K562 (cell line): Measurements from ENCODE around the gene KCND1. TPM values are rescaled to one million over a fixed set of nuclear protein-coding genes. Genes with fewer than 3 reads are reported as not detected.

Source experiments
- CBFA2T3 ChIP-seq: fragments of 450-650 bp; IDR thresholded peaks from 2 replicates; pipeline ENCODE4 v1.6.1; 2017
- NFIC ChIP-seq: fragments of 450-650 bp; IDR thresholded peaks from 2 replicates; pipeline ENCODE4 v1.6.1; 2017; ENCODE audit warnings: mild to moderate bottlenecking, inconsistent platforms
- RB1 ChIP-seq: fragments of 450-650 bp; IDR thresholded peaks from 2 replicates; pipeline ENCODE4 v1.6.1; 2017; ENCODE audit warnings: low read depth, mild to moderate bottlenecking
- RCOR1 ChIP-seq, 2 experiments: IDR thresholded peaks; 2 replicates each; pipeline ENCODE4 v1.6.1; 2012; ENCODE audit warnings: low read depth in 2 of 2, low read length in 2 of 2, borderline replicate concordance in 1 of 2, improper control_type of control experiment in 1 of 2
- SMC3 ChIP-seq: conservative IDR thresholded peaks from 2 replicates; pipeline ENCODE4 v1.6.1; 2011; ENCODE audit warnings: low read depth, low read length, improper control_type of control experiment; ENCODE audit not compliant: insufficient read depth
- TRIM24 ChIP-seq, 2 experiments: fragments of 450-650 bp; IDR thresholded peaks; 2 replicates each; pipeline ENCODE4 v1.6.1; 2016
- ZNF263 ChIP-seq: sonication (generic); formaldehyde crosslinking; IDR thresholded peaks from 2 replicates; pipeline ENCODE4 v1.8.0; 2022; ENCODE audit warnings: mild to moderate bottlenecking, missing genetic modification reagents, borderline replicate concordance
- polyA plus RNA-seq, 8 experiments: library from polyadenylated mRNA; depleted of rRNA in 4 of 8; stranded (reverse) in 5 of 8; unstranded in 3 of 8; fragments of >200 nt; fragmentation: Nextera tagmentation in 2 of 8; fragmentation: Illumina TruSeq in 1 of 8; extraction: Ambion mirVana in 2 of 8; extraction: Trizol in 1 of 8; gene quantifications; 2 replicates each; pipeline versions ENCODE4 v1.2.1 to v1.2.3, GENCODE V29; 2011 to 2014; ENCODE audit warnings: inconsistent platforms in 1 of 8, missing spikeins in 1 of 8
- total RNA-seq, 7 experiments: library from RNA; depleted of rRNA in 6 of 7; stranded (reverse); fragments of >200 nt in 6 of 7; fragmentation: Illumina TruSeq in 2 of 7; extraction: Trizol in 2 of 7; gene quantifications; 2 replicates each; pipeline versions ENCODE4 v1.2.1 to v1.2.3, GENCODE V29; 2011 to 2021; ENCODE audit warnings: low replicate concordance in 1 of 7
- TF ChIP-seq, protein P1 (sequence below), 2 experiments: IDR thresholded peaks in 1 of 2; conservative IDR thresholded peaks in 1 of 2; 2 replicates each; pipeline ENCODE4 v1.6.1; 2016; ENCODE audit warnings: low read depth in 2 of 2, mild to moderate bottlenecking in 1 of 2, missing compliant biosample characterization in 1 of 2, missing genetic modification characterization in 1 of 2, moderate library complexity in 1 of 2

The KCND1 gene
- total and polyA plus RNA-seq, 9 of the 15 experiments (the other 6 are each of a cell fraction or from before 2014, with no cell fraction given) = 0.06 to 0.83 (median 0.39) TPM; not detected in 1

GRCh38 chrX:48972220-48973164, 848 bp upstream of the KCND1 start (continued):
- TF ChIP-seq, protein P1, sequence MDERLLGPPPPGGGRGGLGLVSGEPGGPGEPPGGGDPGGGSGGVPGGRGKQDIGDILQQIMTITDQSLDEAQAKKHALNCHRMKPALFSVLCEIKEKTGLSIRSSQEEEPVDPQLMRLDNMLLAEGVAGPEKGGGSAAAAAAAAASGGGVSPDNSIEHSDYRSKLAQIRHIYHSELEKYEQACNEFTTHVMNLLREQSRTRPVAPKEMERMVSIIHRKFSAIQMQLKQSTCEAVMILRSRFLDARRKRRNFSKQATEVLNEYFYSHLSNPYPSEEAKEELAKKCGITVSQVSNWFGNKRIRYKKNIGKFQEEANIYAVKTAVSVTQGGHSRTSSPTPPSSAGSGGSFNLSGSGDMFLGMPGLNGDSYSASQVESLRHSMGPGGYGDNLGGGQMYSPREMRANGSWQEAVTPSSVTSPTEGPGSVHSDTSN (CRISPR knock-in tag; IDR thresholded peaks at IDR 0.05; ENCODE audit: low read depth) = no peak
- TF ChIP-seq, protein P1 (tag; conservative IDR thresholded peaks at IDR 0.05; ENCODE audit: low read depth) = 0 out of 2 replicates have a peak, but pooled peaks have one; percentile 7
- TF ChIP-seq NFIC = peak; percentile 79
- TF ChIP-seq RCOR1 (IDR thresholded peaks at IDR 0.05; ENCODE audit: borderline replicate concordance in 1 of 2, low read depth in 2 of 2, low read length in 2 of 2) = peak in 1 of 2 experiments; percentile 65; a peak in 2 of 4 replicates
- 0 out of 2 replicates have a peak, but pooled peaks have one; percentile 27 for TF ChIP-seq CBFA2T3
- TF ChIP-seq TRIM24 (IDR thresholded peaks at IDR 0.05) = no peak
- peak; percentile 47; the same call in 1 of the 2 replicates for TF ChIP-seq ZNF263
- TF ChIP-seq SMC3 = peak; percentile 44; the same call in 1 of the 2 replicates
- TF ChIP-seq RB1 = 0 out of 2 replicates have a peak, but pooled peaks have one; percentile 39
